SK-N-SH (cell line): ENCODE data around the gene PCK2. TPM values are rescaled to one million over a fixed set of nuclear protein-coding genes. Genes with fewer than 3 reads are reported as not detected.

ENCODE experiments used
- CTCF ChIA-PET: fragments of 300-600, 350-600 bp; formaldehyde crosslinking; extraction: SDS; loops from one replicate; lab custom pipeline; 2021; lab: Yijun Ruan, JAX
- POLR2A ChIA-PET: fragments of 350-600 bp; sonication (Branson Sonifier 250); formaldehyde crosslinking; extraction: SDS; loops from one replicate; lab custom pipeline; 2020; ENCODE audit warnings: antibody characterized with exemption, inconsistent platforms; lab: Yijun Ruan, JAX
- DNase-seq: peaks from one replicate; pipeline ENCODE4 v3.0.0; 2012
- H2AFZ ChIP-seq: fragments of 200-600 bp; sonication (generic); 2 replicates; pipeline ENCODE4 v1.8.1; 2016; ENCODE audit warnings: antibody characterized with exemption, mild to moderate bottlenecking, low read depth
- H3F3A ChIP-seq: fragments of 200-600 bp; sonication (generic); replicated peaks from 2 replicates; pipeline ENCODE3; 2016; ENCODE audit warnings: antibody characterized with exemption, mild to moderate bottlenecking; ENCODE audit not compliant: insufficient read depth
- H3K27ac ChIP-seq, 2 experiments: fragments of 200-500 bp in 1 of 2; fragments of 200-600 bp in 1 of 2; sonication (Bioruptor generic) in 1 of 2; sonication (generic), shearing (Covaris generic) in 1 of 2; 2 replicates each; pipeline versions ENCODE4 v1.5.1 to v1.6.1; 2014 to 2016; ENCODE audit warnings: low read depth in 2 of 2, inconsistent platforms in 1 of 2, low read length in 1 of 2, mild to moderate bottlenecking in 1 of 2, mixed read lengths in 1 of 2
- H3K27me3 ChIP-seq: fragments of 200-600 bp; sonication (generic), shearing (Covaris generic); 2 replicates; pipeline ENCODE4 v1.6.1; 2016; ENCODE audit warnings: mixed run types; ENCODE audit not compliant: insufficient read depth
- H3K36me3 ChIP-seq, 2 experiments: fragments of 200-500 bp in 1 of 2; fragments of 200-600 bp in 1 of 2; sonication (Bioruptor generic) in 1 of 2; sonication (generic) in 1 of 2; replicated peaks in 1 of 2; 2 replicates each; pipeline versions ENCODE3 to v1.5.1; 2014 to 2016; ENCODE audit warnings: low read length in 1 of 2, mild to moderate bottlenecking in 1 of 2; ENCODE audit not compliant: insufficient read depth in 2 of 2, control insufficient read depth in 1 of 2
- H3K4me1 ChIP-seq, 2 experiments: fragments of 200-500 bp in 1 of 2; fragments of 200-600 bp in 1 of 2; sonication (Bioruptor generic) in 1 of 2; sonication (generic), shearing (Covaris generic) in 1 of 2; 2 replicates each; pipeline versions ENCODE4 v1.5.1 to v1.6.1; 2014 to 2016; ENCODE audit warnings: low read depth in 1 of 2, low read length in 1 of 2, mixed run types in 1 of 2; ENCODE audit not compliant: insufficient read depth in 2 of 2, control insufficient read depth in 1 of 2
- H3K4me2 ChIP-seq: fragments of 200-600 bp; sonication (generic), shearing (Covaris generic); 2 replicates; pipeline ENCODE4 v1.6.1; 2017; ENCODE audit warnings: mixed run types
- H3K4me3 ChIP-seq, 2 experiments: fragments of 200-500 bp in 1 of 2; fragments of 200-600 bp in 1 of 2; sonication (Bioruptor generic) in 1 of 2; sonication (generic), shearing (Covaris generic) in 1 of 2; 2 replicates each; pipeline versions ENCODE4 v1.5.1 to v1.8.1; 2014 to 2016; ENCODE audit warnings: low read depth in 2 of 2, inconsistent platforms in 1 of 2, low read length in 1 of 2, mild to moderate bottlenecking in 1 of 2, mixed read lengths in 1 of 2, moderate library complexity in 1 of 2
- H3K79me2 ChIP-seq: fragments of 200-600 bp; sonication (generic); 2 replicates; pipeline ENCODE4 v1.8.1; 2017; ENCODE audit warnings: mild to moderate bottlenecking; ENCODE audit not compliant: insufficient read depth
- H3K9ac ChIP-seq: fragments of 200-600 bp; sonication (generic); 2 replicates; pipeline ENCODE4 v1.6.1; 2017; ENCODE audit warnings: mixed run types
- H3K9me2 ChIP-seq: fragments of 200-600 bp; sonication (generic); 2 replicates; pipeline ENCODE4 v1.6.1; 2017; ENCODE audit warnings: mixed run types
- H3K9me3 ChIP-seq: fragments of 200-600 bp; sonication (generic); 2 replicates; pipeline ENCODE4 v1.6.1; 2017; ENCODE audit warnings: mixed run types, mild to moderate bottlenecking, moderate library complexity
- H4K20me1 ChIP-seq: fragments of 200-600 bp; sonication (generic); 2 replicates; pipeline ENCODE4 v1.6.1; 2017; ENCODE audit warnings: mild to moderate bottlenecking, mixed run types; ENCODE audit not compliant: insufficient read depth
- EP300 ChIP-seq, 2 experiments: IDR thresholded peaks; 2 replicates each; pipeline versions ENCODE4 v1.4.0 to v1.6.1; 2012; ENCODE audit warnings: borderline replicate concordance in 1 of 2, low read depth in 1 of 2, low read length in 1 of 2
- EZH2phosphoT487 ChIP-seq: fragments of 200-600 bp; sonication (generic); IDR thresholded peaks from 2 replicates; pipeline ENCODE4 v1.6.1; 2017; ENCODE audit warnings: low read depth, mixed run types, mild to moderate bottlenecking, antibody characterized with exemption, moderate library complexity, borderline replicate concordance
- FOXJ3 ChIP-seq: sonication (generic); formaldehyde crosslinking; IDR thresholded peaks from 2 replicates; pipeline ENCODE4 v1.5.1; 2020; ENCODE audit warnings: mild to moderate bottlenecking, missing genetic modification reagents
- FOXM1 ChIP-seq: IDR thresholded peaks from 2 replicates; pipeline ENCODE4 v1.4.0; 2012; ENCODE audit warnings: low read depth, mild to moderate bottlenecking
- GATA2 ChIP-seq: sonication (generic); formaldehyde crosslinking; IDR thresholded peaks from 2 replicates; pipeline ENCODE4 v1.5.0; 2020; ENCODE audit warnings: mild to moderate bottlenecking, missing genetic modification reagents
- IRF3 ChIP-seq: fragments of 150-350 bp; IDR thresholded peaks from 2 replicates; pipeline ENCODE4 v1.6.1; 2016; ENCODE audit warnings: mild to moderate bottlenecking, low read depth, low read length
- MXI1 ChIP-seq: IDR thresholded peaks from 2 replicates; pipeline ENCODE4 v1.6.1; 2012; ENCODE audit warnings: mild to moderate bottlenecking, low read depth, low read length, improper control_type of control experiment
- PBX3 ChIP-seq: IDR thresholded peaks from 2 replicates; pipeline ENCODE4; 2012
- POLR2AphosphoS5 ChIP-seq: IDR thresholded peaks from 2 replicates; pipeline ENCODE4 v1.6.1; 2012; ENCODE audit warnings: low read depth, low read length
- RCOR1 ChIP-seq: fragments of 150-350 bp; IDR thresholded peaks from 2 replicates; pipeline ENCODE4 v1.6.1; 2017; ENCODE audit warnings: antibody characterized with exemption, low read length
- REST ChIP-seq: IDR thresholded peaks from 2 replicates; pipeline ENCODE4 v1.6.1; 2012; ENCODE audit warnings: mild to moderate bottlenecking, low read depth, low read length, moderate library complexity
- RFX5 ChIP-seq: IDR thresholded peaks from 2 replicates; pipeline ENCODE4 v1.6.1; 2012; ENCODE audit warnings: mild to moderate bottlenecking, improper control_type of control experiment, low read length
- TAF1 ChIP-seq: IDR thresholded peaks from 2 replicates; pipeline ENCODE4 v1.6.1; 2012; ENCODE audit warnings: low read depth, mild to moderate bottlenecking, low read length, moderate library complexity, borderline replicate concordance
- YY1 ChIP-seq: IDR thresholded peaks from 2 replicates; pipeline ENCODE4 v1.4.0; 2012; ENCODE audit warnings: low read depth, mild to moderate bottlenecking
- WGBS: methylation state at CpG from one replicate; pipeline ENCODE4 v1.1.6; 2017; ENCODE audit warnings: low lambda C conversion rate; 5-methylcytosine and 5-hydroxymethylcytosine counted together
- polyA plus RNA-seq, 3 experiments: library from polyadenylated mRNA; depleted of rRNA; stranded (reverse); fragments of >200 nt; gene quantifications; 2 replicates each; pipeline ENCODE4 v1.2.3, GENCODE V29; 2012
- TF ChIP-seq, protein P1 (sequence below): fragments of 200-600 bp; sonication (generic); IDR thresholded peaks from 2 replicates; pipeline ENCODE4 v1.6.1; 2017; ENCODE audit warnings: antibody characterized with exemption, mild to moderate bottlenecking, moderate library complexity
- TF ChIP-seq, protein P2 (sequence below): IDR thresholded peaks from 2 replicates; pipeline ENCODE4 v1.4.0; 2012; ENCODE audit warnings: low read depth, borderline replicate concordance
- TF ChIP-seq, protein P3 (sequence below): IDR thresholded peaks from 2 replicates; pipeline ENCODE4 v1.4.0; 2012; ENCODE audit warnings: low read depth, borderline replicate concordance

Gene PCK2
- polyA plus RNA-seq (2012; rRNA removed) = 16.2 and 16.6 TPM in 2 replicates
- 6.7 and 10.9 TPM in 2 replicates for polyA plus RNA-seq (2012; cell fraction: cytosol; rRNA removed)
- 21.2 and 23.0 TPM in 2 replicates for polyA plus RNA-seq (2012; cell fraction: nucleus; rRNA removed)

- Histone ChIP-seq H4K20me1 (no peaks in the 10 kb centered on the region), H2AFZ (peak within 1 kb of the TSS; percentile 91), H3K36me3 (peaks cover 0 to 3% of the 10 kb centered on the region in 2 experiments), H3K9me3 (no peaks in the 10 kb centered on the region), H3K27me3 (no peaks in the 10 kb centered on the region), H3K4me1 (peaks cover 12 to 19% of the 10 kb centered on the region in 2 experiments; a peak in 2 of 4 replicates), H3K4me2 (peak within 1 kb of the TSS; percentile 100), H3K9ac (peak within 1 kb of the TSS; percentile 92), H3K79me2 (peaks cover 16% of the 10 kb centered on the region), H3F3A (peaks cover 3% of the 10 kb centered on the region), H3K27ac (peak within 1 kb of the TSS; percentile 73 to 93), H3K4me3 (peak within 1 kb of the TSS; percentile 80 to 92), H3K9me2 (no peaks in the 10 kb centered on the region)
- POLR2A ChIA-PET = interaction anchor here (0.6 to 6.2 kb wide), 12 partner anchors 10 to 128 kb away, joined by 3 to 46 read pairs (median 9); partner anchors contain the start of genes CARMIL3, DCAF11, NRL and PSME2
- CTCF ChIA-PET = interaction anchor here (0.7 to 25.4 kb wide), 9 partner anchors 12 to 296 kb away, joined by 3 to 1159 read pairs (median 6); partner anchors contain the start of genes CARMIL3, CPNE6, DCAF11 and IRF9
- DNase-seq = peak; percentile 97
- 2% methylated on average over 58 of the region's 68 CpGs for WGBS
- TF ChIP-seq POLR2AphosphoS5 (peak; percentile 93), RCOR1 (no peak), TAF1 (peak; percentile 79), MXI1 (0 out of 2 replicates have a peak, but pooled peaks have one; percentile 24), EP300 (IDR thresholded peaks at IDR 0.05; ENCODE audit: borderline replicate concordance in 1 of 2, low read depth in 1 of 2, low read length in 1 of 2) (0 out of 4 replicates have a peak, but pooled peaks of 1 of the 2 experiments have one; percentile 10), YY1 (no peak), PBX3 (0 out of 2 replicates have a peak, but pooled peaks have one; percentile 3), REST (no peak), GATA2 (CRISPR knock-in tag) (peak; percentile 60), FOXM1 (peak; percentile 37; the same call in 1 of the 2 replicates), IRF3 (no peak), FOXJ3 (CRISPR knock-in tag) (no peak), RFX5 (no peak), EZH2phosphoT487 (no peak)
- TF ChIP-seq, protein P1, sequence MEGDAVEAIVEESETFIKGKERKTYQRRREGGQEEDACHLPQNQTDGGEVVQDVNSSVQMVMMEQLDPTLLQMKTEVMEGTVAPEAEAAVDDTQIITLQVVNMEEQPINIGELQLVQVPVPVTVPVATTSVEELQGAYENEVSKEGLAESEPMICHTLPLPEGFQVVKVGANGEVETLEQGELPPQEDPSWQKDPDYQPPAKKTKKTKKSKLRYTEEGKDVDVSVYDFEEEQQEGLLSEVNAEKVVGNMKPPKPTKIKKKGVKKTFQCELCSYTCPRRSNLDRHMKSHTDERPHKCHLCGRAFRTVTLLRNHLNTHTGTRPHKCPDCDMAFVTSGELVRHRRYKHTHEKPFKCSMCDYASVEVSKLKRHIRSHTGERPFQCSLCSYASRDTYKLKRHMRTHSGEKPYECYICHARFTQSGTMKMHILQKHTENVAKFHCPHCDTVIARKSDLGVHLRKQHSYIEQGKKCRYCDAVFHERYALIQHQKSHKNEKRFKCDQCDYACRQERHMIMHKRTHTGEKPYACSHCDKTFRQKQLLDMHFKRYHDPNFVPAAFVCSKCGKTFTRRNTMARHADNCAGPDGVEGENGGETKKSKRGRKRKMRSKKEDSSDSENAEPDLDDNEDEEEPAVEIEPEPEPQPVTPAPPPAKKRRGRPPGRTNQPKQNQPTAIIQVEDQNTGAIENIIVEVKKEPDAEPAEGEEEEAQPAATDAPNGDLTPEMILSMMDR = 0 out of 2 replicates have a peak, but pooled peaks have one; percentile 6
- TF ChIP-seq, protein P2, sequence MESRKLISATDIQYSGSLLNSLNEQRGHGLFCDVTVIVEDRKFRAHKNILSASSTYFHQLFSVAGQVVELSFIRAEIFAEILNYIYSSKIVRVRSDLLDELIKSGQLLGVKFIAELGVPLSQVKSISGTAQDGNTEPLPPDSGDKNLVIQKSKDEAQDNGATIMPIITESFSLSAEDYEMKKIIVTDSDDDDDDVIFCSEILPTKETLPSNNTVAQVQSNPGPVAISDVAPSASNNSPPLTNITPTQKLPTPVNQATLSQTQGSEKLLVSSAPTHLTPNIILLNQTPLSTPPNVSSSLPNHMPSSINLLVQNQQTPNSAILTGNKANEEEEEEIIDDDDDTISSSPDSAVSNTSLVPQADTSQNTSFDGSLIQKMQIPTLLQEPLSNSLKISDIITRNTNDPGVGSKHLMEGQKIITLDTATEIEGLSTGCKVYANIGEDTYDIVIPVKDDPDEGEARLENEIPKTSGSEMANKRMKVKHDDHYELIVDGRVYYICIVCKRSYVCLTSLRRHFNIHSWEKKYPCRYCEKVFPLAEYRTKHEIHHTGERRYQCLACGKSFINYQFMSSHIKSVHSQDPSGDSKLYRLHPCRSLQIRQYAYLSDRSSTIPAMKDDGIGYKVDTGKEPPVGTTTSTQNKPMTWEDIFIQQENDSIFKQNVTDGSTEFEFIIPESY = 0 out of 2 replicates have a peak, but pooled peaks have one; percentile 11
- TF ChIP-seq, protein P3, sequence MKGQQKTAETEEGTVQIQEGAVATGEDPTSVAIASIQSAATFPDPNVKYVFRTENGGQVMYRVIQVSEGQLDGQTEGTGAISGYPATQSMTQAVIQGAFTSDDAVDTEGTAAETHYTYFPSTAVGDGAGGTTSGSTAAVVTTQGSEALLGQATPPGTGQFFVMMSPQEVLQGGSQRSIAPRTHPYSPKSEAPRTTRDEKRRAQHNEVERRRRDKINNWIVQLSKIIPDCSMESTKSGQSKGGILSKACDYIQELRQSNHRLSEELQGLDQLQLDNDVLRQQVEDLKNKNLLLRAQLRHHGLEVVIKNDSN = 0 out of 2 replicates have a peak, but pooled peaks have one; percentile 8
Measured at GRCh38 chr14:24093901-24094840, at the start of gene PCK2. PCK2 (plus strand) TSS chr14:24094311; CDS start chr14:24094406, 95 bp downstream.
